Hepatocyte (in vitro differentiated cells): Measurements from ENCODE around the gene INTS13. TPM values are rescaled to one million over a fixed set of nuclear protein-coding genes. Genes with fewer than 3 reads are reported as not detected.
"Not testable (repeated sequence)": the region's sequence is repeated elsewhere in the genome, so short reads cannot be mapped to it uniquely, and the experiment has no call there.

Experiments
- DNase-seq: peaks from one replicate; pipeline ENCODE4 v3.0.0-alpha.2; 2016; ENCODE audit warnings: low spot score
- H2AFZ ChIP-seq: fragments of 200-600 bp; sonication (generic); 2 replicates; pipeline ENCODE4 v1.6.0; 2016; ENCODE audit warnings: antibody characterized with exemption, mild to moderate bottlenecking
- H3K27ac ChIP-seq: fragments of 200-600 bp; sonication (generic); 2 replicates; pipeline ENCODE4 v1.5.1; 2016; ENCODE audit warnings: mild to moderate bottlenecking
- H3K27me3 ChIP-seq: fragments of 200-600 bp; sonication (generic); 2 replicates; pipeline ENCODE4 v1.6.1; 2016
- H3K36me3 ChIP-seq: fragments of 200-600 bp; sonication (generic); replicated peaks from 2 replicates; pipeline ENCODE4 v1.5.1; 2016; ENCODE audit warnings: low read depth; ENCODE audit not compliant: insufficient read depth
- H3K4me1 ChIP-seq: fragments of 200-600 bp; sonication (generic); 2 replicates; pipeline ENCODE4 v1.5.1; 2016; ENCODE audit warnings: mild to moderate bottlenecking, moderate library complexity; ENCODE audit not compliant: insufficient read depth
- H3K4me2 ChIP-seq: fragments of 200-600 bp; sonication (generic); 2 replicates; pipeline ENCODE4 v1.6.0; 2016
- H3K4me3 ChIP-seq: fragments of 200-600 bp; sonication (generic); 2 replicates; pipeline ENCODE4 v1.5.1; 2016; ENCODE audit warnings: mild to moderate bottlenecking
- H3K79me2 ChIP-seq: fragments of 200-600 bp; sonication (generic); 2 replicates; pipeline ENCODE4 v1.6.0; 2017; ENCODE audit warnings: mild to moderate bottlenecking
- H3K9me2 ChIP-seq: fragments of 200-600 bp; sonication (generic); replicated peaks from 2 replicates; pipeline ENCODE4 v1.6.0; 2017; ENCODE audit warnings: mild to moderate bottlenecking; ENCODE audit not compliant: insufficient read depth
- H3K9me3 ChIP-seq: fragments of 200-600 bp; sonication (generic); 2 replicates; pipeline ENCODE4 v1.5.1; 2016; ENCODE audit warnings: low read depth, mild to moderate bottlenecking
- H4K20me1 ChIP-seq: fragments of 200-600 bp; sonication (generic); 2 replicates; pipeline ENCODE4 v1.6.0; 2016; ENCODE audit warnings: mild to moderate bottlenecking; ENCODE audit not compliant: insufficient read depth, poor library complexity, severe bottlenecking
- EZH2 ChIP-seq: fragments of 200-600 bp; sonication (generic); IDR thresholded peaks from 2 replicates; pipeline ENCODE4 v1.6.1; 2016; ENCODE audit warnings: antibody characterized with exemption, mild to moderate bottlenecking, borderline replicate concordance
- EZH2phosphoT487 ChIP-seq: fragments of 200-600 bp; sonication (generic); IDR thresholded peaks from one replicate; pipeline ENCODE4 v1.6.1; 2018; ENCODE audit warnings: antibody characterized with exemption, mild to moderate bottlenecking, low read depth, moderate library complexity; ENCODE audit not compliant: unreplicated experiment, severe bottlenecking
- WGBS: methylation state at CpG from one replicate; pipeline ENCODE4 v1.1.6; 2016; ENCODE audit warnings: low lambda C conversion rate; ENCODE audit errors: missing lambda C conversion rate; 5-methylcytosine and 5-hydroxymethylcytosine counted together
- polyA plus RNA-seq: library from polyadenylated mRNA; unstranded; fragments of >200 nt; fragmentation: Nextera tagmentation; extraction: Ambion mirVana; gene quantifications from 2 replicates; pipeline ENCODE4 v1.2.1, GENCODE V29; 2016
- total RNA-seq: library from RNA; depleted of rRNA; stranded (reverse); fragments of >200 nt; gene quantifications from 2 replicates; pipeline ENCODE4 v1.2.3, GENCODE V29; 2014
- TF ChIP-seq, protein P1 (sequence below): fragments of 200-600 bp; sonication (generic); IDR thresholded peaks from 2 replicates; pipeline ENCODE4 v1.5.1; 2016; ENCODE audit warnings: antibody characterized with exemption, mild to moderate bottlenecking; ENCODE audit not compliant: poor library complexity

Gene INTS13
- total and polyA plus RNA-seq, 2 experiments from 2014 or later, result 13.8 to 40.4 TPM

DNA sequence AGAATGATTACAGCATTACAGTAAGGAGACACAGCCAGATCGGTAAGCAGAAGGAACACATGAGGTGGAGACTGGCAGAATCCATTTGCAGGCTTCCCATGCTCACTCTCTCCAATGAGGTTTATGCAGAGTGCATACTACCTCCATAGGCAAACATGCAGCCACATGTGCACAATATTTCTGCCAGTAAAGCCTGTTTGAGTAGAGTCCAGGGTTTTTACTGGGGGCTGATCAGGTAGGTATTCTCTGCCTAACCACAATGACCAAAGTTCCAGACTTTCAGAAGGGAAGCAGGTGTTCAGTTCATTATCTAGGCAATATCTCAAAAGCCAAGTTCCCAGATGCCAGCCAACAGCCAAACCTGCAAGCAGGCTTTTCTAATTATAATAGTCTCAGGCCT is 31.1 kb downstream of the INTS13 start:
- TF ChIP-seq, protein P1, sequence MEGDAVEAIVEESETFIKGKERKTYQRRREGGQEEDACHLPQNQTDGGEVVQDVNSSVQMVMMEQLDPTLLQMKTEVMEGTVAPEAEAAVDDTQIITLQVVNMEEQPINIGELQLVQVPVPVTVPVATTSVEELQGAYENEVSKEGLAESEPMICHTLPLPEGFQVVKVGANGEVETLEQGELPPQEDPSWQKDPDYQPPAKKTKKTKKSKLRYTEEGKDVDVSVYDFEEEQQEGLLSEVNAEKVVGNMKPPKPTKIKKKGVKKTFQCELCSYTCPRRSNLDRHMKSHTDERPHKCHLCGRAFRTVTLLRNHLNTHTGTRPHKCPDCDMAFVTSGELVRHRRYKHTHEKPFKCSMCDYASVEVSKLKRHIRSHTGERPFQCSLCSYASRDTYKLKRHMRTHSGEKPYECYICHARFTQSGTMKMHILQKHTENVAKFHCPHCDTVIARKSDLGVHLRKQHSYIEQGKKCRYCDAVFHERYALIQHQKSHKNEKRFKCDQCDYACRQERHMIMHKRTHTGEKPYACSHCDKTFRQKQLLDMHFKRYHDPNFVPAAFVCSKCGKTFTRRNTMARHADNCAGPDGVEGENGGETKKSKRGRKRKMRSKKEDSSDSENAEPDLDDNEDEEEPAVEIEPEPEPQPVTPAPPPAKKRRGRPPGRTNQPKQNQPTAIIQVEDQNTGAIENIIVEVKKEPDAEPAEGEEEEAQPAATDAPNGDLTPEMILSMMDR, result no peak
- no peak for TF ChIP-seq EZH2
- TF ChIP-seq EZH2phosphoT487, result no peak
- WGBS, result 77% methylated on average over 1 of the region's 1 CpG
- no peak overlapping the region for H3K27ac ChIP-seq

DNA sequence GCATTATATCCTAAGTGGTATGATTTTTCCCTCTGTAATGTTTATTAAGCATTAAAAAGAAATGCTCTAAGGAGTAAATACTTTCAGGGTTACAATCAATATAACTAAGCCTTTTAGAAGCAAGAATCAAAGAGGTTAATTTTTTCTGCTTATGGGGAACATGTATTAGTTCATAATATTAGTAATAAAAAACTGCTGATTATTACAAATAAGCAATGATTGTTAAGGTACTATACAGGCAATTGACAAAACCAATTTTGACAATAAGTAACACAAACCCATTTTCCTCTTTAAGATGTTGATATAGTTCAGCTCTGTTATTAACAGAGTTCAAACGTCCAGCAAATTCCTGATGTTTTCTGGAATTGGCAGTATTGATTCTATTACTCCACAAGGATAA is 31.8 kb downstream of the INTS13 start:
- no peak for DNase-seq
- no peaks in the 10 kb centered on the region for H3K9me3 ChIP-seq
- no peaks in the 10 kb centered on the region for H3K9me2 ChIP-seq
- 64% methylated on average over 1 of the region's 1 CpG for WGBS
- no peak overlapping the region for H3K27ac ChIP-seq
- H3K4me3 ChIP-seq, result no peak overlapping the region
- H4K20me1 ChIP-seq, result no peaks in the 10 kb centered on the region
- no peaks in the 10 kb centered on the region for H3K4me1 ChIP-seq
- no peak overlapping the region for H2AFZ ChIP-seq
- H3K27me3 ChIP-seq, result no peaks in the 10 kb centered on the region
- H3K36me3 ChIP-seq, result no peaks in the 10 kb centered on the region
- no peak overlapping the region for H3K4me2 ChIP-seq
- no peaks in the 10 kb centered on the region for H3K79me2 ChIP-seq
- no peak for TF ChIP-seq EZH2
- TF ChIP-seq, protein P1, result no peak
- no peak for TF ChIP-seq EZH2phosphoT487

More for the DNA sequence above, 31.1 kb downstream of the INTS13 start:
- no peak overlapping the region for H3K4me2 ChIP-seq
- no peaks in the 10 kb centered on the region for H3K27me3 ChIP-seq
- no peaks in the 10 kb centered on the region for H3K79me2 ChIP-seq
- H2AFZ ChIP-seq, result no peak overlapping the region
- H3K4me3 ChIP-seq, result no peak overlapping the region
- DNase-seq, result no peak
- H3K36me3 ChIP-seq, result no peaks in the 10 kb centered on the region
- no peaks in the 10 kb centered on the region for H4K20me1 ChIP-seq
- H3K4me1 ChIP-seq, result no peaks in the 10 kb centered on the region
- no peaks in the 10 kb centered on the region for H3K9me3 ChIP-seq
- H3K9me2 ChIP-seq, result no peaks in the 10 kb centered on the region

DNA sequence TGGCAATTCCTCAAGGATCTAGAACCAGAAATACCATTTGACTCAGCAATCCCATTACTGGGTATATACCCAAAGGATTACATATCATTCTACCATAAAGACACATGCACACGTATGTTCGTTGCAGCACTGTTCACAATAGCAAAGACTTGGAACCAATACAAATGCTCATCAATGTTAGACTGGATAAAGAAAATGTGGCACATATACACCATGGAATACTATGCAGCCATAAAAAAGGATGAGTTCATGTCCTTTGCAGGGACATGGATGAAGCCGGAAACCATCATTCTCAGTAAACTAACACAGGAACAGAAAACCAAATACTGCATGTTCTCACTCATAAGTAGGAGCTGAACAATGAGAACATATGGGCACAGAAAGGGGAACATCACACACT is 34.4 kb downstream of the INTS13 start:
- not testable (repeated sequence) for H3K4me2 ChIP-seq, H3K79me2 ChIP-seq, H2AFZ ChIP-seq, H4K20me1 ChIP-seq, H3K4me1 ChIP-seq, H3K27me3 ChIP-seq, DNase-seq, H3K36me3 ChIP-seq, H3K27ac ChIP-seq, H3K9me2 ChIP-seq, H3K9me3 ChIP-seq, H3K4me3 ChIP-seq
- WGBS, result 65% methylated on average over 3 of the region's 3 CpGs

DNA sequence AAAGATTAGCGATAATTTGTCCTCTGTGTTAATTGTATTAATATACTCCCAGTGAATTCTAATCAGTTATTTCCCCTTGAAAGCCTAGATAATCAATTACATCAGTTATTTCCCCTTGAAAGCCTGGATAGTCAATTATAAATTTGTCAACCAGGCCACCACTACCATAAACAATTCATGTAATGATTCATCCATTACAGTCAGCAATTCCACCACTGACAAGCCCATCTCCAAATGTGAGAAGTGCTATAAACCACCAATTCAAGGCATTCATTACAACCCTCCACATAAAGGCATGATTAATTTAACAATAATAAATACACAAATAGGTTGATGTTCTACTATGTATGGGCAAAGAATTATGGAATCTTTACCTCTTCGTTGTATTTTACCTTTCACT is 40.9 kb downstream of the INTS13 start:
- WGBS, result 96% methylated on average over 2 of the region's 2 CpGs
- Histone ChIP-seq H2AFZ (no peak overlapping the region), H3K36me3 (no peaks in the 10 kb centered on the region), H4K20me1 (no peaks in the 10 kb centered on the region), H3K4me1 (no peaks in the 10 kb centered on the region), H3K27me3 (no peaks in the 10 kb centered on the region), H3K4me3 (no peak overlapping the region), H3K9me3 (no peaks in the 10 kb centered on the region), H3K4me2 (no peak overlapping the region), H3K27ac (no peak overlapping the region), H3K9me2 (no peaks in the 10 kb centered on the region), H3K79me2 (no peaks in the 10 kb centered on the region)
- DNase-seq, result no peak
- TF ChIP-seq, protein P1, result no peak
- no peak for TF ChIP-seq EZH2
